ENCODE measurements around the gene PSME1. TPM values are rescaled to one million over a fixed set of nuclear protein-coding genes. Genes with fewer than 3 reads are reported as not detected.

PSME1 gene
- 167 and 202 TPM in 2 replicates for total RNA-seq

GRCh38 chr14:24135834-24136683, at the start of gene PSME1:
PSME1 (plus strand) TSS chr14:24136194; CDS start chr14:24136263, 69 bp downstream.

GRCh38 chr14:24093901-24094840, 41.8 kb upstream of the PSME1 start, which contains the start of gene PCK2:
PCK2 (plus strand) TSS chr14:24094311; CDS start chr14:24094406, 95 bp downstream.

GRCh38 chr14:24114532-24115421, 21.2 kb upstream of the PSME1 start, which contains the start of the genes DCAF11 and NRL:
DCAF11 (plus strand) TSS chr14:24114777; CDS start chr14:24115595, 818 bp downstream.
NRL (minus strand) TSS chr14:24114949; CDS start chr14:24082848, 32,101 bp downstream.

GRCh38 chr14:24130380-24130716, 5.6 kb upstream of the PSME1 start, which contains the start of gene FITM1:
FITM1 (plus strand) TSS chr14:24130659; CDS start chr14:24131564, 905 bp downstream.

GRCh38 chr14:24141097-24141880, 5.3 kb downstream of the PSME1 start, which contains the start of gene EMC9:
EMC9 (minus strand) TSS chr14:24141591; CDS start chr14:24141304, 287 bp downstream.

GRCh38 chr14:24146453-24146977, 10.5 kb downstream of the PSME1 start, which contains the start of gene PSME2:
PSME2 (minus strand) TSS chr14:24146610; CDS start chr14:24146581, 29 bp downstream.

GRCh38 chr14:24146978-24147760, 11.2 kb downstream of the PSME1 start, which contains the start of gene RNF31:
RNF31 (plus strand) TSS chr14:24147498; CDS start chr14:24147699, 201 bp downstream.

GRCh38 chr14:24160850-24161804, 25.1 kb downstream of the PSME1 start, which contains the start of gene IRF9:
IRF9 (plus strand) TSS chr14:24161265; CDS start chr14:24162145, 880 bp downstream.

GRCh38 chr14:24171422-24172260, 35.6 kb downstream of the PSME1 start, which contains the start of gene REC8:
REC8 (plus strand) TSS chr14:24172080; CDS start chr14:24172553, 473 bp downstream.

Other genes with a start within 250 kb of the PSME1 start
- gene DHRS4, start 182.4 kb upstream of the PSME1 start, total RNA-seq, result 41.8 and 51.1 TPM in 2 replicates
- gene DHRS4L2, start 147.3 kb upstream of the PSME1 start, total RNA-seq, result 15.7 and 18.7 TPM in 2 replicates
- gene CARMIL3, start 84.2 kb upstream of the PSME1 start, total RNA-seq, result 0.08 TPM in 1 of 2 replicates, not detected in the other
- gene CPNE6, start 64.6 kb upstream of the PSME1 start, total RNA-seq, result not detected in 2 replicates
- 40.7 and 91.5 TPM in 2 replicates for gene PCK2, start 41.9 kb upstream of the PSME1 start, total RNA-seq
- 46.7 and 48.0 TPM in 2 replicates for gene DCAF11, start 21.4 kb upstream of the PSME1 start, total RNA-seq
- 1.2 and 2.2 TPM in 2 replicates for gene NRL, start 21.2 kb upstream of the PSME1 start, total RNA-seq
- gene FITM1, start 5.5 kb upstream of the PSME1 start, total RNA-seq, result not detected in 2 replicates
- 22.3 and 37.2 TPM in 2 replicates for gene EMC9, start 5.4 kb downstream of the PSME1 start, total RNA-seq
- gene PSME2, start 10.4 kb downstream of the PSME1 start, total RNA-seq, result 109 and 116 TPM in 2 replicates
- 24.4 and 30.7 TPM in 2 replicates for gene RNF31, start 11.3 kb downstream of the PSME1 start, total RNA-seq
- gene IRF9, start 25.1 kb downstream of the PSME1 start, total RNA-seq, result 22.3 and 67.3 TPM in 2 replicates
- gene REC8, start 35.9 kb downstream of the PSME1 start, total RNA-seq, result 6.1 and 6.7 TPM in 2 replicates
- 42.4 and 82.5 TPM in 2 replicates for gene IPO4, start 52.6 kb downstream of the PSME1 start, total RNA-seq
- 45.7 and 48.7 TPM in 2 replicates for gene TM9SF1, start 59.2 kb downstream of the PSME1 start, total RNA-seq
- gene TSSK4, start 69.5 kb downstream of the PSME1 start, total RNA-seq, result 0.87 TPM in 1 of 2 replicates, not detected in the other
- 50.4 and 54.0 TPM in 2 replicates for gene CHMP4A, start 77.3 kb downstream of the PSME1 start, total RNA-seq
- gene MDP1, start 79.9 kb downstream of the PSME1 start, total RNA-seq, result 11.4 and 18.3 TPM in 2 replicates
- gene NEDD8, start 96.2 kb downstream of the PSME1 start, total RNA-seq, result 249 and 288 TPM in 2 replicates
- gene GMPR2, start 96.7 kb downstream of the PSME1 start, total RNA-seq, result 72.9 and 86.9 TPM in 2 replicates
- 63.4 and 72.7 TPM in 2 replicates for gene TINF2, start 106.4 kb downstream of the PSME1 start, total RNA-seq
- 10.5 and 19.3 TPM in 2 replicates for gene TGM1, start 127.0 kb downstream of the PSME1 start, total RNA-seq
- gene RABGGTA, start 135.4 kb downstream of the PSME1 start, total RNA-seq, result 51.2 and 83.1 TPM in 2 replicates
- gene DHRS1, start 163.6 kb downstream of the PSME1 start, total RNA-seq, result 39.3 and 76.7 TPM in 2 replicates
- 13.9 and 18.4 TPM in 2 replicates for gene NOP9, start 163.7 kb downstream of the PSME1 start, total RNA-seq
- 3.2 and 4.1 TPM in 2 replicates for gene CIDEB, start 171.8 kb downstream of the PSME1 start, total RNA-seq
- gene LTB4R2, start 173.9 kb downstream of the PSME1 start, total RNA-seq, result 37.0 and 42.9 TPM in 2 replicates
- gene LTB4R, start 175.3 kb downstream of the PSME1 start, total RNA-seq, result 14.0 and 20.1 TPM in 2 replicates
- gene ADCY4, start 198.9 kb downstream of the PSME1 start, total RNA-seq, result 0.23 and 0.34 TPM in 2 replicates
- gene RIPK3, start 203.8 kb downstream of the PSME1 start, total RNA-seq, result 5.4 and 8.0 TPM in 2 replicates
- gene NFATC4, start 232.0 kb downstream of the PSME1 start, total RNA-seq, result 2.9 and 7.1 TPM in 2 replicates

All from hair follicular keratinocyte (primary cell).